VCaP (cell line): ENCODE results near the gene LUZP2.
A peak's percentile ranks its signal among the peaks of the same experiment; 100 is the strongest.

Experiments
- H3K27ac ChIP-seq: fragments of 450-650 bp; 2 replicates; pipeline ENCODE4 v1.5.1; 2017
- TF ChIP-seq, protein P1 (sequence below): fragments of 450-650 bp; conservative IDR thresholded peaks from 2 replicates; pipeline ENCODE4 v1.5.1; 2017; ENCODE audit warnings: mild to moderate bottlenecking, moderate library complexity

Gene LUZP2

DNA sequence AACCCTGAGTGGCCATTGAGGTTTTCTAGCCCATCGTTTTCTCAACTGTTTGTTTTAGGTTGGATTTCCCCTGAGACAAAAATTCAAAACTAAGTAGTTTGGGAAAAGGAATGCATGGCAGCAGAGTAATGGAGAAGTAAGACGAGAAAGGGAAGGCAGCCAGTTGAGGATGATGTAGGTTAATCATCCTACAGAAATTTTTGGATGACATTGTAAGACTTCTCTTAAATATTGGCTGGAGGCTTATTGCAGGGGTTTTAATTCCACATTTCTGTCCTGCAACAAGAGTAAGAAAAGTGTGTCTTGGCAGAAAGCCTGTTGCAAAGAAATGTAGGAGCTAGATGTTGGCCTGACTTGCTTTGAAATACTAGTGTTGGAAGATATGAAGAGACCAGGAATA is 308.8 kb downstream of the LUZP2 start:
- no peak overlapping the region for H3K27ac ChIP-seq
- TF ChIP-seq, protein P1, sequence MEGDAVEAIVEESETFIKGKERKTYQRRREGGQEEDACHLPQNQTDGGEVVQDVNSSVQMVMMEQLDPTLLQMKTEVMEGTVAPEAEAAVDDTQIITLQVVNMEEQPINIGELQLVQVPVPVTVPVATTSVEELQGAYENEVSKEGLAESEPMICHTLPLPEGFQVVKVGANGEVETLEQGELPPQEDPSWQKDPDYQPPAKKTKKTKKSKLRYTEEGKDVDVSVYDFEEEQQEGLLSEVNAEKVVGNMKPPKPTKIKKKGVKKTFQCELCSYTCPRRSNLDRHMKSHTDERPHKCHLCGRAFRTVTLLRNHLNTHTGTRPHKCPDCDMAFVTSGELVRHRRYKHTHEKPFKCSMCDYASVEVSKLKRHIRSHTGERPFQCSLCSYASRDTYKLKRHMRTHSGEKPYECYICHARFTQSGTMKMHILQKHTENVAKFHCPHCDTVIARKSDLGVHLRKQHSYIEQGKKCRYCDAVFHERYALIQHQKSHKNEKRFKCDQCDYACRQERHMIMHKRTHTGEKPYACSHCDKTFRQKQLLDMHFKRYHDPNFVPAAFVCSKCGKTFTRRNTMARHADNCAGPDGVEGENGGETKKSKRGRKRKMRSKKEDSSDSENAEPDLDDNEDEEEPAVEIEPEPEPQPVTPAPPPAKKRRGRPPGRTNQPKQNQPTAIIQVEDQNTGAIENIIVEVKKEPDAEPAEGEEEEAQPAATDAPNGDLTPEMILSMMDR, result no peak

DNA sequence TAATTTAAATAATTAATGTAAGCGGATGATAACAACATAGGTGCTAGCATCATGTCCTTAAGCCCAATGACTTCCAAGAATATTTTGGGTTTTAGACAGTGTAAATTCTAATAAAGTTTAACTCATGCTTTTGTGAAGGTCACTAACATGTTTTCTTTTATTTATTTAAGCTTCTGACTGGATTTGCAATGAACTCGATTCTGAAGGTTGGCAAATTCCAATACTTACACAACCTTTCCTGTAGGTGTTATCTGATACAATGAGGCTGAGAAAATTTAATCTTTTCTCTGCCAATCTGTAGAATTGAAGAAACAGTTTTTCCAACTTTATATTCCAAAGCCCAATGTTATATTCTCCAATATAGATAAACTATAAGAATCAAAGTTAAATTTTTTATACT is 311.3 kb downstream of the LUZP2 start:
- TF ChIP-seq, protein P1, result no peak
- H3K27ac ChIP-seq, result no peak overlapping the region

- TF ChIP-seq, protein P1, result no peak
- H3K27ac ChIP-seq, result no peak overlapping the region
Measured at GRCh38 chr11:24819006-24819405, 322.2 kb downstream of the LUZP2 start.

DNA sequence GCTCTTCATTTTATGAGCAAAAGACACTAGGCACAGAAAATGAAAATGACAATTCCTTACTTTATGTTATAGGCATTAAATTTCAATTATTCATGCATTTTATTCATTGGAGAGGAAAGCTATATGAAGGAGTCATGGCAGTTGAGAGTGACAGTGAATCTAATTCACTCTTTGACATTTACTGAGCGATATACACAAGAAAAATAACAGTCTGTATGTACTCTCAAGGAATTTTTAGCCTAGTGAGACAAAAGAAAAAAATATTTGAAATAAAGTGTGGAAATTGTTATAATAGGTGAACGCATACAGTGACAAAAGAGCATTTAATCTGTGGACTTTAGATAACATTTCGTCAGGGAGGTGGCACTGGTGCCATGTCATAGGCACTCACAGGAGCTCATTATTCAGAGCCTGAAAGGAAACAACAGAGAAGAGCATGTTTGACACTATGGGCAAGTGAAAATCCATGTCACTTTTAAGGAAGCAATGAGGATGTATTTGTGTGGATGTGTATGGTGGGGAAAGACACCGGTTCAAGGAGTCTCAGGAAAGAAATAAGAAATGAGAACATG is 323.1 kb downstream of the LUZP2 start:
- TF ChIP-seq, protein P1, result no peak

GRCh38 chr11:24820541-24820940 is 323.7 kb downstream of the LUZP2 start:
- TF ChIP-seq, protein P1, result no peak
- no peak overlapping the region for H3K27ac ChIP-seq

More for the DNA sequence above, 323.1 kb downstream of the LUZP2 start:
- H3K27ac ChIP-seq, result no peak overlapping the region

DNA sequence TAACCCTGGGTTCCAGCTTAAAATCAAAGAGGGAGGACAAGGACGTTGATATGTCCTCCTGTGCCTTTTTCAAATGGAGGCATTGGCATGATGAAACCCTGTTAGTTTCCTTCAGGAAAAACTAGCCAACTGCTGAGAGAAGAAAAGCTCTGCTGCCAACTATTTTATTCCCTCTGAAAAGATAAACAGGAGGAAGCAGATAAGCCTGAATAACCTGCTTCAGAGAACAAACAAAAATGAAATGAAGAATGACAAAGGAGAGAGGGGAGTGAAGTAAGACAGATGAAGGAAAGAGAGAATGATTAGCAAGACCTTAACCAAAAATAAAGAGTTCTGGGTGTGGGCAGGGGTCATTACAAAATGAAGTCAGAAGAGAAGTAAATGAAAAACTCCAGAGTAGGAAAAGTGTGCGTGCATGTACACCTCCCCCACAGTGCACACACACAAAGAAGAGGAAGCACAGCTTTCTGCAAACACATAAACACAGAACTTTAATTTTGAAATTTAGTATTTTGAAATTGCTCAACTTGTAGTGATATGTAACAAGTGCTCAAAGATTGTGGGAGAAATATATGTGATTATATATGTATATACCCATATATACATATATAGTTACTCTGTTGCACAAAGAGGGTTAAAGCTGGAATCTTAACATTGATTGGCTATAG is 332.2 kb downstream of the LUZP2 start:
- H3K27ac ChIP-seq, result peak overlapping the region; percentile 99
- TF ChIP-seq, protein P1, result no peak

- TF ChIP-seq, protein P1, result no peak
- H3K27ac ChIP-seq, result 0 out of 2 replicates have a peak overlapping the region, but pooled peaks have one; percentile 11
Measured at GRCh38 chr11:24833573-24833972, 336.7 kb downstream of the LUZP2 start.
